HG03565 (cell line): ENCODE measurements around the gene STK32C.

Experiments used
- ATAC-seq: cut with Tn5 transposase; IDR thresholded peaks from one replicate; pipeline ENCODE4 v1.9.1; 2021; ENCODE audit warnings: mild to moderate bottlenecking, moderate library complexity; ENCODE audit not compliant: unreplicated experiment

STK32C gene

DNA sequence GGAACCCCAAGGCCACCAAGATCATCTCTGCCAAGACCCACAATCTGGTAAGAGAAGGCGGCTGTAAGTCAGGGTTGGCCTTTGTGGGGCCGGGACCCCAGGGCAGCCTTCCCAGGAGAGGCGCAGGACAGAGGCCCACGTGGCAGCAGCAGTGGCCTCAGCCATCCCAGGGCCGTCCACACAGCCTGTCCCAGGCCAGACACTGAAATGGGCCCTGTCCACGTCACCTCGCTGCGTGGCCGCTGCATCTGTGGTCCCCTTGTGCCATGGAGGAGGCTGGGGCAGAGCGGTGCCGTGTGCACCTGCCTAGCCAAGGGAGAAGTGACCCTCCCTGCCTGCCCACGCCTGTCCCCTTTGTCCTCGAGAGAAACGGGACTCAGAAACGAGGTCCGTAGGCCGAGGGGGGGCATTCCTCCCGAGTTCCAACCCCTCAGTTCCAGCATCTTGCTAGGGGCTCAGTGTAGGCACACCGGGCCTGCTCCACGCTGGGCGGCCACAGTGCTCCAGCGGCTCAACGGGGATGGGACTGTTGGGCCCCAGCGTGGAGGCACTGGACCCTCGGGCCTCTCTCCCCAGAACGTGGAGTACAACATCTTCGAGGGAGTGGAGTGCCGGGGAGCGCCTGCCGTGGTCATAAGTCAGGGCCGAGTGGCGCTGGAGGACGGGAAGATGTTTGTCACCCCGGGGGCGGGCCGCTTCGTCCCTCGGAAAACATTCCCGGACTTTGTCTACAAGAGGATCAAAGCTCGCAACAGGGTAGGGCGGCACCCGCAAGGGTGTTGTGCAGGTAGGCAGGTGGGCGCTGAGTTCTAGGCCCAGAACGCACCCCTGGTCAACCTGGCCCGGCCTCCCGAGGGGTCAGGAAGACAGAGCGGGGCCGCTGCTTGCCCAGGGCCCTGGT is 105.4 kb downstream of the STK32C start:
- no peak for ATAC-seq

DNA sequence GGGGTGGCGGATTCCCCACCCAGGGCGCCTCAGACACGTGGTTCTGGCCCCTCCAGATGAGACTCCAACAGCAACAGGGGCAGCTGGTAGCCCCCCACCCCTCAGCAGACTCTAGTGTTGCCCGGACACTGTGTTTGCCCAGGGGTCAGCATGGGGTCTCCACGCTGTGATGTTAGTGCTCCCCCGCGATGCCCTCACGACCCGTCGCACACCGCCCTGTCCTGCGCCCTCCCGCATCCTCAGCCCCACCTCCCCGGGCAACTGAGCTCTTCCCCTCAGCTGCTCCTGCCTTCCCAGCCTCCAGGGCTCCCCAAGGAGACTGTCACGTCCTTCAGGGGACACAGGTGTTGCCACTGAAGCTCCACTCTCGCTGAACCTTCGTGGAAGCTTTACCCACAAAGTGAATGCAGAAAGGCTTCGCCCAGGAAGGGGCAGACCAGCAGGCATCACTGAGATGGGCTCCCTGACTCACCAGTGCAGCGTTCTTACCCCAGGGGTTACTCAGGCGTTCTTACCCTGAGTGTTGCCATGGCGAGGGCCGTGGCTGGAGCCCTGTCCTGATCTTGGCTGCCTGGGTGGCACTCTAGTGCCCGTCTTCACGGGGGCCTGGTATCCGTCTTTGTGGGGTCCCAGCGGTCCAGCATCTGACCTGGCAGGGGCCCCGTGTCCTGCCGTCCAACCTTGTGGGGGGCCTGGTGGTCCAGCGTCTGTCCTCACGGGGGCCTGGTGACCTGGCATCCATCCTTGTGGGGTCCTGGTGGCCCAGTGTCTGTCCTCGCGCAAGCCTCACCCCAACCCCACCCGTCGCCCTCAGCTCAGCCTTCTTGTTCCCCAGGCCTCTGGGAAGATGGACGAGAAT is 106.4 kb downstream of the STK32C start:
- no peak for ATAC-seq

DNA sequence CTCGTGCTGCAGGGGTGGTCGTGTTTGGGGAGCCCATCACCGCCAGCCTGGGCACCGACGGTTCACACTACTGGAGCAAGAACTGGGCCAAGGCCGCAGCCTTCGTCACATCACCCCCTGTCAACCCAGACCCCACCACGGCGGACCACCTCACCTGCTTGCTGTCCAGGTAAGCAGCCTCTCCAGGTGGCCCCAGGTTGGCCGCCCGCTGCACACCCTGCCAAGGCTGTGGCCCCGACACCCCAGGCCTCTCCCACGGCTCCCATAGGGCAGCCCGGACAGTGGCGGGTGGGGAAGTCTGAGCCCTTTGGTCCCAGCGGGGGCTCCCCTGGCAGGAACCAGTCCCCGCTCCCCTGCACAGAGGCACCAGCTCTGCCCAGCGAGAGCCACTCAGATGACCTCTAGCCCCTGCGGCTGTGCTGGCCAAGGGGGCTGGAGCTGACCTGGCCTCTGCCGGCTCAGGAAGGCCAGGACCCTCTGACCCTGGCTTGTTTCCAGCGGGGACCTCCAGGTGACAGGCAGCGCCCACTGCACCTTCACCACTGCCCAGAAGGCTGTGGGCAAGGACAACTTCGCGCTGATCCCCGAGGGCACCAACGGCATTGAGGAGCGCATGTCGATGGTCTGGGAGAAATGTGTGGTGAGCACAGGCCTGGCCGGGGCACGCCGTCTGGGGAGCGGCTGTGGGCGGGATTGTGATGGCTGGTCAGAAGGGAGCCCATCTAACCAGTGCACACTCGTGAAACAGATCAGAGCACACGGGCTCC is 107.2 kb downstream of the STK32C start:
- ATAC-seq = no peak

DNA sequence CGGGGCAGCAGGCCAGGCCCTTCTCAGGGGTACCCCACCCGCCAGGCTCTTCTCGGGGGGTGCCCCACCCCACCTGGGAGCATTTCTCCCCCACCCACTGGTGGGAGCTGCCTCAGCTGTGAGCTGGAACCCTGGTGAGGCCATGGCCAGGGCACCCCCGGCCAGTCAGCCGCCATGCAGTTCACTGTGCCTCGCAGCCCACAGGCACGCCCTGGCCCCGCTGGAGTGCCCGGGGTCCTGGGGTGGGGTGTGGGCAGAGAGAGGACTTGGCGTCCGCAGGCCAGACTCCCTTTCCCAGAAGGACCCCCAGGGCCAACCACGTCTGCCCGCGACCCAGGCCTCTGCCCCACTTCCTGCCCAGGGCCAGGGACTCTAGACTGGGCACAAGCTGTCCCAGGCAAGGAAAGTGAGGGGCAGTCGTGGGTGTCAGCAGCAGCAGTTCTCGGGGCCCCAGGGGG is 107.9 kb downstream of the STK32C start:
- ATAC-seq = no peak

DNA sequence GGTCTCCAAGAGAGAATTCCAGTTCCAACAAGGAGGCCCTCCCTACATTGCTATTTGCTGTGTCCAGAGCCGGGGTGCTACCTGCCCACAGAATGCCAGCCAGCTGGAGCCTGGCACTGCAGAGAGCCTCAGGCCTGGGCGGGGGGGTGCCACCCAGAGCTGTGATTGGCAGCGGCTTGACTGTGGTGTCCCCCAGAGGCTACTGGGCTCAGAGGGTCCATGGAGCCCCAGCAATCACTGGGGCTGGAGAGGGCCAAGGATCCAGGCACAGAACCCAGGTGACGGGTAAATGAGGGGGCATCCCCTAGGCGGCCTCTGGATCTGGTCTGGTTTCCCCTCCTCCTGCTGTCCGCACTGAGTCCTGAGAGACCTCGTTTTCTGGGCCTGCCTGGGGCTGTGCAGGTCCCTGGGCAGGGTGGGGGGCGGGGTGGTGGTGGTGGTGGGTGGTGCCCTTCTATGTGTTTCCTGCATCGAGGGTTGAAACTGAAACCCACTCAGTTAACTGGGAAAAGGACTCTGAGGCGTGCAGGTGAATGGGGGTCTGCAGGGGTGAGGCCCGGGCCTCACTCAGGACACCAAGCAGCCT is 108.4 kb downstream of the STK32C start:
- no peak for ATAC-seq

DNA sequence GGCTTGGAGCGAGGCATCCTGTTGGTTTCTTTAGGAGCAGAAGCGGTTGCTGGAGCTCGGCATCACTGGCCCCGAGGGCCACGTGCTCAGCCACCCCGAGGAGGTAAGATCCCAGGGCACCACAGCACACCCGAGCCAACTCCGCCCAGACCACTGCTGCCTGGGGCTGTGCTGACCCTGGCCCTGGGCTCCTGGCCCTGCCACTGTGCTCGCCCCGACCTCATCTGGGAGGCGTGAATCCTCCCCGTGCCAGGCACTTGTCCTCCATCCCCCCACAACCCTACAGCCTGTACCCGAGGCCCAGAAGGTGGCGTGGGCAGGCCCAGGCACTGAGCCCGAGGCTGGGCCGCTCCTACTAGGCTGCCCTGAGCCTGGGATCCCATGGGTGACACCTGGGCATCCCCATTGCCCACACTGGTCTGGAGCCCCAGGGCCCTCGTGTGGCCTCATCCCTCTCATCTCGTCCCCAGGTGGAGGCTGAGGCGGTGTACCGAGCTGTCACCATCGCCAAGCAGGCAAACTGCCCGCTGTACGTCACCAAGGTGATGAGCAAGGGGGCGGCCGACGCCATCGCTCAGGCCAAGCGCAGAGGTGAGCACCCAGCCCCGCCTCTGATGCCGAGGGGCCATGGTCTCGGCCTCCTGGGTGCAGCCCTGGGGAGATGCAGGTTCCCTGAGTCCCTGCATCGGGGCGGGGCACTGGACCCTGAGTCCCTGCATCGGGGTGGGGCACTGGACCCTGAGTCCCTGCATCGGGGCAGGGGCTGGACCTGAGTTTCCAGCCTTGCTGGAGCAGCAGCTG is 109.2 kb downstream of the STK32C start:
- ATAC-seq = no peak

DNA sequence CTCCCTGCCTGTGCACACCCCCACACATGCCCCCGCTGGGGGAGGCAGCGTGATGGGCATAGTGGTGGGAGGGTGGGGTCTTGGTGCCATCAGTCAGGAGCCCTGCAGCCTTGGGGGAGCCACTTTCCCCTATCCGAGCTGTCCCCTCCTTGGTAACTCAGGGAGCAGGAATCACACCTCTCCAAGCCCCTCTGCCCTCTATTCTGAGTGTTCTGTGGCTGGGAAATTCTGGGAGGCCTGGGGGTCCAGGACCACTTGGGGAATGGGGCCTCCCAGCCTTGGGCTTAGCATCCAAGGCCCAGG is 109.7 kb downstream of the STK32C start:
- no peak for ATAC-seq

DNA sequence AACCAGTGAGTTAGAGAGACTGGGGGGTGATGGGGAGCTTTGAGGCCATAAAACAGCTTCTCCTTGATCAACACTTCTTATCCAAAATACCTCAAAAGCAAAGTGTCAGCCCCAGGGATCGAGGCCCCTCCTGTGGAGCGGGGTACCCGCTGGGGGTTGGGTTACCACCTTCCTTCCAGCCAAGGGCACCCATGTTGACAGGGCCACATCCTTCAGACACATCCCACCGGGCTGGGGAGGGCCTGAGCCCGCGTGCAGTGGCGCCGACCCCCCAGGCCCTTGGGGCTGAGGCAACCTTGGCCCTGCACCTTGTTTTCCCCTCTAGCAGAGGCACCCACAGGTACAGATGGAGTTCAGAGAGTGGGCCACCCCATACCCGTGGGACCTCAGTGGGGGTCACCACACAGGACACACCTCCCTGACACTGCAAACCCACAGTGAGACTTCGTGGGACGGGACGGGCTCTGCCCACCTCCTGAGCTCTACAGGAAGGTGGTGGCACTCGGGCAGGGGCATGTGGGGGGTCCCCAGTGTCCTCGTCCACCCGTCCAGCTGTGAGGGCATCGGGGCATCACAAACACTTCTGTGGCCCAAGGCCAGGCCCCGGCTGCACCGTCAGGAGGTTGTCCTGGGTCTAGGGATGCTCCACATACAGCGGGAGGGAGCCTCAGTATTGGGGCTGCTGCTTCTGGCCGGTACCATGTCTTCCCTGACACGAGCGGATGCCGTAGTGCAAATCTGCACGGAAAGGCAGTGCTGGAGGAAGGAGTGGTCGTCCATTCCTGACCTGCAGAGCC is 110.3 kb downstream of the STK32C start:
- ATAC-seq = no peak

DNA sequence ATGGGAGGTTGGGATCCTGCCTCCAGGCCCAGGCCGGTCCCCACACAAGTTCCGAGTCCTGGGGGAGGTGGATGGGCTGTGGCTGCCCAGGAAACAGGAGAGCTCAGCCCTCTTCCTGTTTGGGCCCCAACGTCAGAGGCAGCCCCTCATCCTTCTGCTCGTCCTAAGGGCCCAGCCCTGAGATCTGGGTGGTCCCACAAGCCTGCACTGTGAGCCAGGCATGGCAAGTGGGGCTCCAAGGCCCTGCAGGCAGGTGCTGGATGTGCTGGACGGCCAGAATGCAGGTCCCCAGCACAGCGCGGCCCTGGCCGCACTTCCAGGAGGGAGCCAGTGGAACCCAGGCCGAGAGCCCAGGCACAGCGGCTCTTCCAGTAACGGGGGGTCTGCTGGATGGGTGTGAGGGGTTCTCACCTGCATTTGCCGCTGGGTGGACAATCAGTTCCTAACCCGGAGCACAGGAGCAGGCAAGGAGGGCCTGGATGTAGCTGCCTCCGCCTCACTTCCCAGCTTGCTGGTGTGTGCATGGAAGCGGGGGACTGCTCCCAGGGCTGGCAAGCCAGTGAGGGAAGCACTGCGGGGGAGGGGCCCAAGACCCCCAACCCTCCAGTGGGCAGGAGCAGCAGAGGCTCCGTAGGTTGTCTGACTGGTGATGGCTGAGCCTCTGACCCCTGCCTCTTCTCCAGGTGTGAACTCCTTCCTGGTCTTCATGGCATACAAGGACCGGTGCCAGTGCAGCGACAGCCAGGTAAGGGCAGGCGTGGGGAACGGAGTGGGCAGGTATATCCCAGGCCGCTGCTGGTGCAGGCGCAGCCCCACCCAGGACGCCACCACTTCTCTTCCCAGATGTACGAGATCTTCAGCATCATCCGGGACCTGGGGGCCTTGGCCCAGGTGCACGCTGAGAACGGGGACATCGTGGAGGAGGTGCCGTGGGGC is 111.3 kb downstream of the STK32C start:
- no peak for ATAC-seq

DNA sequence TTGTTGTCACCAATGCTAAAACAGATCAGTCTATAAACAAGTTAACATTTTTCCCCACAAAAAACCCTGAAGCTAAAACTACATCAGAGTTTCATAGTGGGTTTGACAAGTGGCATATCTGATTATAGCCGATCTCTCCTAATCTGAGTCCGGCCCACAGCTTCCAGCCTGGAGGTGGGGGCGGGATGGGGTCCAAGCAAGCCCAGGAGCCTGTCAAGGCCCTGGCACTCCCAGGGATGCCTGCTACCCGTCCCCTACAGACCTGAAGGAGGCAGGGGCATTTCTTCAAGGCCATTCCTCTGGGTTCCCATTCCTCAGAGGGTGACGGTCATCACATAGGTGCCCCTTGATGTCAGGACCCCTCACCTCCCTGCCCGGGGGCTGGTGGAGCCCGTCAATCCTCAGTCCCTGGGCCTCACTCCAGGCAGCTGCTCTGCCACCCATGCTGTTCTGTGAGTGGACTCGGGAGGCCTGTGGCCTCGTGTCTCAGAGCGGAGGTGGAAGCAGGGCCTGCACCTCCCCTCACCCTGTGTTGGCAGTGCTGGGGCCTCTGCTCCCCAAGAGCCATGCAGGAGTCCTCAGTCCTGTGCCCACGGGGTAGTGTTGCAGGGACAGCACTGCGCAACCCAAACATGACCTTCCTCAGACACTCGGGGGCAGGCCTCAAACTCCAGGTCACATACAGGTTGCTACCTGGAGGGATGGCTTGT is 112.2 kb downstream of the STK32C start:
- no peak for ATAC-seq

DNA sequence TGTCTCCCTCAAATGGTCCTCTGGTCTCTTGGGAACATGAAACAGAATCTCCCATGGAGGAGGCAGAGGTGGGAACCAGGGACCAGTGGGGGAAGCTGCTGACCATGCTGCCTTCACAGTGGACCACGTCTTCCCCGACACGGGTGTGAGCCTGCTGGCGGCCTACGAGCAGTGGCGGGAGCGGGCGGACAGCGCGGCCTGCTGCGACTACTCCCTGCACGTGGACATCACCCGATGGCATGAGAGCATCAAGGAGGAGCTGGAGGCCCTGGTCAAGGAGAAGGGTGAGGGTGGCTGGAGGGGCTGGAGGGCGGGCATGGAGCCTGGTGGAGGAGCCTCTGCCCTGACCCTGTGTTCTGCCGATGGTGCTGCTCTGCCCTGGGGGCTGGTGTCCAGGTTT is 113.0 kb downstream of the STK32C start:
- no peak for ATAC-seq

DNA sequence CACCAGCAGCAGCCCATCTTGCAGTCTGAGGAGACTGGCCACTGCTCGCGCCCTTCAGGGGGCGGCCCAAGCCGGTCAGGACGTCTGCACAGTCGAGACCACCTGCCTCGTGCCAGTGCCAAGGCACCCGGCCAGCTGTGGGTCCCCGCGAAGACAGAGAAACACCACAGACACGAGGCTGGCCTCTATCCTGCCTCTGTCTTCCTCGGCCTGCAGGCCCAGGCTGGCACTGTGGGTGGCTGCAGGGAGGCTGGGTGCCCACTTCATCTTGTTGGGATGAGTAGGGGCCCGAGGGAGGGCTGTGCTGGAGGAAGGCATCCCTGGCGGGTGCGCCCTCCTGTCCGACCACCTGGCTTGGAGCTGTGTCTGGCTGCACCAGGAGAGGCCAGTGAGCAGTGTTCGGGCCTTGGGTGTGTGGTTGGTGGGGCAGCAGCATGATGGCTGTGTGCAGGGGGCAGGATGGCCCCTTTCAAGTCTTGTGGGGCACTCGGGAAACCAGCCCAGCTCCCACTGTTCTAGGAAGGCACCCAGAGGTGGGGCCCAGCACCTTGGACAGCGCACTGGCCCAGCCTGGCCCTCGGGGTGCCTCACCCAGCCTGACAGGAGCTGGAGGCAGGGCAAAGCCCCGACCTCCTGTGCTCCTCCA is 113.7 kb downstream of the STK32C start:
- ATAC-seq = no peak

DNA sequence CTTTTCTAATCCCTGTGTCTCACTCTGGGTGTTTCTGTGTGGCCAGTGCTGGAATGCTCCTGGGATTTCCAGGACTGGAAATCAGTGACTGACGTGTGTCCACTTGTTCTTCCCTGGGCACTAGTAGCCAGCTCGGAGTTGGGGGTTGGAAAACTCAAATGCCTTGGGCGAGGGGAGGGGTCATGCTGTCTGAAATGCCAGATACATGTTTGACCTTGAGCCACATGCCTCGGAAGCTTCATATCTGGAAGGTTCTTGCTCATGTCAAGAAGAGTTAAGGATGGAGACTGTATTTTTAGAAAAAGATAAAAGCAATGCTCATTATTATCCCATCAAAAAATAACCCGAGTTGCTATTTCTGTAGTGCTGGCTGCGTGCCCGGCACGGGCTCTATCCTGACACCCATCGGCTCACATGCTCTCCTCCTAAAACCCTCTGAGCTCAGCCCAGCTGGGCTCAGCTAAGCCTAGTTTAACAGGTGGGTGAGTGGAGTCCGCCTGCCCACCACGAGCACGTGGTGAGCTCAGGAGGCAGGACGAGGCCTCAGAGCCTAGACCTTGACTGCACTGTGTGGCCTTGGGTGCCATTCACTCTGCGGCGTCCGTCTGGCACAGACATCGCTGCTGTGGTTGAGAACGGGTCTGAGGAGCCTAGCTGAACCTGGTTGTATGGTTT is 114.6 kb downstream of the STK32C start:
- no peak for ATAC-seq

DNA sequence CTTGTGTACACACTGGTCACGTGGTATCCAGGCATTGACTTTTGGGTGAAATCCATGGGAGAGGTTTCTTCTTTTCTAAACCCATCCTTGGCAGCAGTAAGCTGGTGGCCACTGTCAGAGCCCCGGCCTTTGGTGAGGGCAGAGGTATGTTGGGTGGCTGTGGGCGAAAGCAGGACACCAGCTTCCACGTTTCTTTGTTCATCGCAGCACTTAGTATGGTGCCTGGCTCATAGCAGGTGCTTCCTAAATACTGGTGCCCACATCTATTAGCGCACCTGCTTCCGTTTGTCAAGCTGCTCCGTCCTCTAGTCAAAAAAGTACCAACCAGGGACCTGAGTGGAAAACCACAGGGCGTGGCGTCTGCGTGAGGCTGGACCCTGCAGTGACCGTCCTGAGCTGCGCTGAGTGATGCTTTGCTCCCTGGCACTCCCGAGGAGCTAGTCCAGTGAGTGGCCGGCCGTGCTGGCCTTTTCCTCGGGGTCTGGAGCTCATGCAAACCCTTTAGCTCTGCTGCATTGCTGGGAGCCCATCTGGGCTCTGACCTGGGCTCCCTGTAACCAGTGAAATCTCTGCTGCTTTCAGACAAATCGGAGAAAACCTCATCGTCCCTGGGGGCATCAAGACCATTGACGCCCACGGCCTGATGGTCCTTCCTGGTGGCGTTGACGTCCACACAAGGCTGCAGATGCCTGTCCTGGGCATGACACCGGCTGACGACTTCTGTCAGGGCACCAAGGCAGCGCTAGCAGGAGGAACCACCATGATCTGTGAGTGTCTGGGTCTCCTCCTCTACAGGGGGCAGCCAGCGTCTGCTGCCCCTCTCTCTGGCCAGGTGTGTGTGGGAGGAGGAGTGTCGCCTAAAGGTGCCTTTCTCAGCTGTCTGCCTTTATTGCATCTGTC is 115.4 kb downstream of the STK32C start:
- no peak for ATAC-seq

DNA sequence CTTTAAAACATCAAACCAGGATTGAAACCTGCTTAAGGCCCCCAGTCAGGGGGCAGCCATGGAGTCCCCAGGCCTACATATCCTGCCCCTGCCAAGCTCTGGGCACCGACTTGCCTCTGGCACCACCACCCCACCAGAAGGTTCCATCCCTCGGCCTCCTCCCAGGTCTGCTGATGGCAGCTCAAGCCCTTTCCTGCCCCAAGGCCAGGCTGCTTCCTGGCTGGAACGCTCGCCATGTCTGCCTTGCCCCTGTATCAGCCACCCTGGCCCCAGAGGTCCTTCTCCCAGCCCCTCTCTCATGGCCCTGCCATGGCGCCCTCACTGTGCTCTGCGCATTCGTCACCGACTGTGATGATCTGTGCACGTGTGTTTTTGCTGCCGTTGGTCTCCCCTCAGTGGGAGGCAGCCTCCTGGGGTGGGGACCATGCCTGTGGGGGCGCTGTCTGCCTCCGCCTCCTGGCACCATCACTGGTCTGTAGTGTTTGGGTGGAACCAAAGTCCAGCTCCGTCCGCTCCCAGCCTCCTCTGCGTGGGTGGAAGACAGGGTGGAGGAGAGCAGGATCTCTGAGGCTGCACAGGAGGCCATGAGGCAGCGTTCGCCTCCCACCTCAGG is 117.8 kb downstream of the STK32C start:
- ATAC-seq = no peak
